SK-N-SH (cell line): ENCODE measurements around the gene EXOSC2. TPM values are rescaled to one million over a fixed set of nuclear protein-coding genes. Genes with fewer than 3 reads are reported as not detected.

Experiments
- CTCF ChIA-PET: fragments of 300-600, 350-600 bp; formaldehyde crosslinking; extraction: SDS; loops from one replicate; lab custom pipeline; 2021; lab: Yijun Ruan, JAX
- POLR2A ChIA-PET: fragments of 350-600 bp; sonication (Branson Sonifier 250); formaldehyde crosslinking; extraction: SDS; loops from one replicate; lab custom pipeline; 2020; ENCODE audit warnings: antibody characterized with exemption, inconsistent platforms; lab: Yijun Ruan, JAX
- DNase-seq: peaks from one replicate; pipeline ENCODE4 v3.0.0; 2012
- H2AFZ ChIP-seq: fragments of 200-600 bp; sonication (generic); 2 replicates; pipeline ENCODE4 v1.8.1; 2016; ENCODE audit warnings: antibody characterized with exemption, mild to moderate bottlenecking, low read depth
- H3F3A ChIP-seq: fragments of 200-600 bp; sonication (generic); replicated peaks from 2 replicates; pipeline ENCODE3; 2016; ENCODE audit warnings: antibody characterized with exemption, mild to moderate bottlenecking; ENCODE audit not compliant: insufficient read depth
- H3K27ac ChIP-seq, 2 experiments: fragments of 200-500 bp in 1 of 2; fragments of 200-600 bp in 1 of 2; sonication (Bioruptor generic) in 1 of 2; sonication (generic), shearing (Covaris generic) in 1 of 2; 2 replicates each; pipeline versions ENCODE4 v1.5.1 to v1.6.1; 2014 to 2016; ENCODE audit warnings: low read depth in 2 of 2, inconsistent platforms in 1 of 2, low read length in 1 of 2, mild to moderate bottlenecking in 1 of 2, mixed read lengths in 1 of 2
- H3K27me3 ChIP-seq: fragments of 200-600 bp; sonication (generic), shearing (Covaris generic); 2 replicates; pipeline ENCODE4 v1.6.1; 2016; ENCODE audit warnings: mixed run types; ENCODE audit not compliant: insufficient read depth
- H3K36me3 ChIP-seq, 2 experiments: fragments of 200-500 bp in 1 of 2; fragments of 200-600 bp in 1 of 2; sonication (Bioruptor generic) in 1 of 2; sonication (generic) in 1 of 2; replicated peaks in 1 of 2; 2 replicates each; pipeline versions ENCODE3 to v1.5.1; 2014 to 2016; ENCODE audit warnings: low read length in 1 of 2, mild to moderate bottlenecking in 1 of 2; ENCODE audit not compliant: insufficient read depth in 2 of 2, control insufficient read depth in 1 of 2
- H3K4me1 ChIP-seq, 2 experiments: fragments of 200-500 bp in 1 of 2; fragments of 200-600 bp in 1 of 2; sonication (Bioruptor generic) in 1 of 2; sonication (generic), shearing (Covaris generic) in 1 of 2; 2 replicates each; pipeline versions ENCODE4 v1.5.1 to v1.6.1; 2014 to 2016; ENCODE audit warnings: low read depth in 1 of 2, low read length in 1 of 2, mixed run types in 1 of 2; ENCODE audit not compliant: insufficient read depth in 2 of 2, control insufficient read depth in 1 of 2
- H3K4me2 ChIP-seq: fragments of 200-600 bp; sonication (generic), shearing (Covaris generic); 2 replicates; pipeline ENCODE4 v1.6.1; 2017; ENCODE audit warnings: mixed run types
- H3K4me3 ChIP-seq, 2 experiments: fragments of 200-500 bp in 1 of 2; fragments of 200-600 bp in 1 of 2; sonication (Bioruptor generic) in 1 of 2; sonication (generic), shearing (Covaris generic) in 1 of 2; 2 replicates each; pipeline versions ENCODE4 v1.5.1 to v1.8.1; 2014 to 2016; ENCODE audit warnings: low read depth in 2 of 2, inconsistent platforms in 1 of 2, low read length in 1 of 2, mild to moderate bottlenecking in 1 of 2, mixed read lengths in 1 of 2, moderate library complexity in 1 of 2
- H3K79me2 ChIP-seq: fragments of 200-600 bp; sonication (generic); 2 replicates; pipeline ENCODE4 v1.8.1; 2017; ENCODE audit warnings: mild to moderate bottlenecking; ENCODE audit not compliant: insufficient read depth
- H3K9ac ChIP-seq: fragments of 200-600 bp; sonication (generic); 2 replicates; pipeline ENCODE4 v1.6.1; 2017; ENCODE audit warnings: mixed run types
- H3K9me2 ChIP-seq: fragments of 200-600 bp; sonication (generic); 2 replicates; pipeline ENCODE4 v1.6.1; 2017; ENCODE audit warnings: mixed run types
- H3K9me3 ChIP-seq: fragments of 200-600 bp; sonication (generic); 2 replicates; pipeline ENCODE4 v1.6.1; 2017; ENCODE audit warnings: mixed run types, mild to moderate bottlenecking, moderate library complexity
- H4K20me1 ChIP-seq: fragments of 200-600 bp; sonication (generic); 2 replicates; pipeline ENCODE4 v1.6.1; 2017; ENCODE audit warnings: mild to moderate bottlenecking, mixed run types; ENCODE audit not compliant: insufficient read depth
- ELF1 ChIP-seq: IDR thresholded peaks from 2 replicates; pipeline ENCODE4 v1.4.0; 2012
- EP300 ChIP-seq, 2 experiments: IDR thresholded peaks; 2 replicates each; pipeline versions ENCODE4 v1.4.0 to v1.6.1; 2012; ENCODE audit warnings: borderline replicate concordance in 1 of 2, low read depth in 1 of 2, low read length in 1 of 2
- EZH2phosphoT487 ChIP-seq: fragments of 200-600 bp; sonication (generic); IDR thresholded peaks from 2 replicates; pipeline ENCODE4 v1.6.1; 2017; ENCODE audit warnings: low read depth, mixed run types, mild to moderate bottlenecking, antibody characterized with exemption, moderate library complexity, borderline replicate concordance
- FOSL2 ChIP-seq: IDR thresholded peaks from 2 replicates; pipeline ENCODE4 v1.4.0; 2012; ENCODE audit warnings: low read depth, mild to moderate bottlenecking, moderate library complexity, borderline replicate concordance
- FOXJ3 ChIP-seq: sonication (generic); formaldehyde crosslinking; IDR thresholded peaks from 2 replicates; pipeline ENCODE4 v1.5.1; 2020; ENCODE audit warnings: mild to moderate bottlenecking, missing genetic modification reagents
- GABPA ChIP-seq: IDR thresholded peaks from 2 replicates; pipeline ENCODE4 v1.4.0; 2012; ENCODE audit warnings: low read depth, mild to moderate bottlenecking
- GATA2 ChIP-seq: sonication (generic); formaldehyde crosslinking; IDR thresholded peaks from 2 replicates; pipeline ENCODE4 v1.5.0; 2020; ENCODE audit warnings: mild to moderate bottlenecking, missing genetic modification reagents
- JUND ChIP-seq: IDR thresholded peaks from 2 replicates; pipeline ENCODE4 v1.4.0; 2012
- NRF1 ChIP-seq: IDR thresholded peaks from 2 replicates; pipeline ENCODE4 v1.6.1; 2012; ENCODE audit warnings: low read depth, mild to moderate bottlenecking, low read length
- POLR2AphosphoS5 ChIP-seq: IDR thresholded peaks from 2 replicates; pipeline ENCODE4 v1.6.1; 2012; ENCODE audit warnings: low read depth, low read length
- RAD21 ChIP-seq: IDR thresholded peaks from 2 replicates; pipeline ENCODE4 v1.6.1; 2012; ENCODE audit warnings: mild to moderate bottlenecking, low read length
- REST ChIP-seq: IDR thresholded peaks from 2 replicates; pipeline ENCODE4 v1.6.1; 2012; ENCODE audit warnings: mild to moderate bottlenecking, low read depth, low read length, moderate library complexity
- RXRA ChIP-seq: IDR thresholded peaks from 2 replicates; pipeline ENCODE4 v1.4.0; 2012; ENCODE audit warnings: low read depth, mild to moderate bottlenecking, borderline replicate concordance
- SIN3A ChIP-seq: IDR thresholded peaks from 2 replicates; pipeline ENCODE4 v1.6.1; 2012; ENCODE audit warnings: low read depth, mild to moderate bottlenecking, low read length, moderate library complexity, borderline replicate concordance
- SMC3 ChIP-seq: IDR thresholded peaks from 2 replicates; pipeline ENCODE4 v1.6.1; 2012; ENCODE audit warnings: low read depth, low read length, improper control_type of control experiment
- TEAD4 ChIP-seq: IDR thresholded peaks from 2 replicates; pipeline ENCODE4 v1.4.0; 2012; ENCODE audit warnings: mild to moderate bottlenecking, borderline replicate concordance; ENCODE audit not compliant: insufficient read depth
- USF1 ChIP-seq: IDR thresholded peaks from 2 replicates; pipeline ENCODE4 v1.4.0; 2012; ENCODE audit warnings: low read depth, borderline replicate concordance
- YY1 ChIP-seq: IDR thresholded peaks from 2 replicates; pipeline ENCODE4 v1.4.0; 2012; ENCODE audit warnings: low read depth, mild to moderate bottlenecking
- ZBTB33 ChIP-seq: IDR thresholded peaks from 2 replicates; pipeline ENCODE4 v1.4.0; 2012; ENCODE audit warnings: low read depth, borderline replicate concordance
- WGBS: methylation state at CpG from one replicate; pipeline ENCODE4 v1.1.6; 2017; ENCODE audit warnings: low lambda C conversion rate; 5-methylcytosine and 5-hydroxymethylcytosine counted together
- polyA plus RNA-seq, 3 experiments: library from polyadenylated mRNA; depleted of rRNA; stranded (reverse); fragments of >200 nt; gene quantifications; 2 replicates each; pipeline ENCODE4 v1.2.3, GENCODE V29; 2012

The EXOSC2 gene
- polyA plus RNA-seq, 1 of the 3 experiments (the other 2 are of a cell fraction) = 28.7 TPM

- POLR2A ChIA-PET = no interaction called here
- 100% methylated on average over 1 of the region's 3 CpGs for WGBS
- Histone ChIP-seq H3K4me1 (peaks cover 4 to 8% of the 10 kb centered on the region in 2 experiments; a peak in 2 of 4 replicates), H3F3A (peaks cover 12% of the 10 kb centered on the region), H3K36me3 (no peaks in the 10 kb centered on the region), H4K20me1 (no peaks in the 10 kb centered on the region), H2AFZ (no peak overlapping the region), H3K9ac (no peak overlapping the region), H3K27ac (no peak overlapping the region), H3K9me2 (no peaks in the 10 kb centered on the region), H3K4me3 (no peak overlapping the region), H3K79me2 (peaks cover 70% of the 10 kb centered on the region), H3K4me2 (no peak overlapping the region), H3K27me3 (no peaks in the 10 kb centered on the region), H3K9me3 (no peaks in the 10 kb centered on the region)
- TF ChIP-seq EZH2phosphoT487 = no peak
- no peak for TF ChIP-seq GATA2 (CRISPR knock-in tag)
- TF ChIP-seq SMC3 = no peak
- TF ChIP-seq USF1 = no peak
- TF ChIP-seq EP300 (IDR thresholded peaks at IDR 0.05; ENCODE audit: borderline replicate concordance in 1 of 2, low read depth in 1 of 2, low read length in 1 of 2) = no peak
- TF ChIP-seq SIN3A = no peak
- TF ChIP-seq GABPA = no peak
- no peak for TF ChIP-seq JUND
- TF ChIP-seq RAD21 = no peak
- no peak for TF ChIP-seq ZBTB33
- TF ChIP-seq YY1 = no peak
- TF ChIP-seq FOSL2 = no peak
- TF ChIP-seq ELF1 = no peak
- no peak for TF ChIP-seq RXRA
- TF ChIP-seq FOXJ3 = no peak
- TF ChIP-seq NRF1 = no peak
- no peak for TF ChIP-seq POLR2AphosphoS5
- no peak for TF ChIP-seq REST
- no peak for TF ChIP-seq TEAD4
- no peak for DNase-seq
- CTCF ChIA-PET = interaction anchor here (0.6 to 1.3 kb wide), 2 partner anchors 10 to 1009 kb away, joined by 4 to 6 read pairs; no protein-coding TSS in a partner anchor
Observed at GRCh38 chr9:130741024-130741305, 47.4 kb downstream of the EXOSC2 start.
